Breast epithelium (tissue), 3 donors: ENCODE results near the gene SCRT2.

Source experiments
- CTCF ChIP-seq, 3 donors: fragments of 450-650 bp; IDR thresholded peaks; one replicate each; pipeline ENCODE4 v1.5.1; 2016 to 2017; ENCODE audit warnings: antibody characterized with exemption in 3 of 3, mild to moderate bottlenecking in 3 of 3, moderate library complexity in 3 of 3
- POLR2A ChIP-seq: fragments of 450-650 bp; IDR thresholded peaks from one replicate; pipeline ENCODE4 v1.6.1; 2016; ENCODE audit warnings: antibody characterized with exemption, mild to moderate bottlenecking, moderate library complexity
- POLR2AphosphoS5 ChIP-seq, 3 donors: sonication (generic); formaldehyde crosslinking; IDR thresholded peaks; one replicate each; pipeline ENCODE4 v1.6.1; 2017; ENCODE audit warnings: antibody characterized with exemption in 3 of 3

DNA sequence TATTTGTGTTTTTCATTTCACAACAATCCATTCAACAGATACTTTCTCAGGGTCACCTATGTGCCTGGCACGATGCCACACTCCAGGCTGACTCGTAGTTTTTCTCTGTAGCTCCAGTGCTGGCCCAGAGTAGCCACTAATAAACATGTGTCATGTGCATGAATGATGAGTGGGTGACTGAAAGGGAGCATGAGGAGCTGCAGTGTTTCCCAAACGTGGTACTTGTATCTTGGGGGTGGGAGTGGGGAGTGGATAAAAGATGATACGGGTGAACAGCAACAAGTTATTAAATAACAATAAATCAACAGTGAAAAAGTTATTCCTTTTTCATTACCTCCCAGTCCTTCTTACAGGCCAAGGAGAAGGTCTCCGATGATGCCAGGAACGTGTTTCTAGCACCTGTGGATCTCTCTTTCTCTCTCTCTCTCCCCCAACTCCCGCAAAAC, 39.7 kb downstream of the SCRT2 start:
- TF ChIP-seq CTCF (IDR thresholded peaks at IDR 0.05) (no peak), POLR2AphosphoS5 (IDR thresholded peaks at IDR 0.05) (no peak), POLR2A (no peak)
